Heart left ventricle (tissue), 16 donors: ENCODE data around the gene CHD9. TPM values are rescaled to one million over a fixed set of nuclear protein-coding genes. Genes with fewer than 3 reads are reported as not detected.

ENCODE experiments used
- ATAC-seq, 4 donors: fragments of 200-7000 bp; cut with Tn5 transposase; one replicate each; pipeline ENCODE4 v1.9.1; 2020 to 2022; ENCODE audit warnings: moderate library complexity in 4 of 4, mild to moderate bottlenecking in 3 of 4, moderate number of reproducible peaks in 1 of 4
- DNase-seq, 5 donors: peaks; one replicate each; pipeline ENCODE4 v3.0.0-alpha.2; 2020
- H3K27ac ChIP-seq, 12 donors: fragments of 200-600 bp; sonication (generic) in 4 of 12; one replicate each; pipeline versions ENCODE4 v1.5.0 to v1.8.0; 2016 to 2022; ENCODE audit warnings: mild to moderate bottlenecking in 2 of 12
- H3K27me3 ChIP-seq, 9 donors: fragments of 200-600 bp; sonication (generic) in 2 of 9; one replicate each; pipeline versions ENCODE4 v1.5.1 to v1.8.0; 2016 to 2022; ENCODE audit warnings: mild to moderate bottlenecking in 3 of 9
- H3K36me3 ChIP-seq, 9 donors: fragments of 200-600 bp; sonication (generic) in 2 of 9; one replicate each; pipeline versions ENCODE4 v1.5.0 to v1.8.0; 2018 to 2022; ENCODE audit warnings: mild to moderate bottlenecking in 2 of 9
- H3K4me1 ChIP-seq, 12 donors: fragments of 200-600 bp; sonication (generic) in 4 of 12; one replicate each; pipeline versions ENCODE4 v1.5.0 to v1.8.0; 2016 to 2022; ENCODE audit warnings: mild to moderate bottlenecking in 3 of 12
- H3K4me3 ChIP-seq, 12 donors: fragments of 200-600 bp; sonication (generic) in 4 of 12; one replicate each; pipeline versions ENCODE4 v1.5.0 to v1.8.0; 2017 to 2022; ENCODE audit warnings: mild to moderate bottlenecking in 9 of 12, moderate library complexity in 4 of 12
- H3K9me3 ChIP-seq, 12 donors: fragments of 200-600 bp; sonication (generic) in 4 of 12; one replicate each; pipeline versions ENCODE4 v1.5.0 to v1.8.0; 2016 to 2022; ENCODE audit warnings: mild to moderate bottlenecking in 1 of 12
- CTCF ChIP-seq, 12 donors: fragments of 200-600 bp; sonication (generic) in 4 of 12; IDR thresholded peaks; one replicate each; pipeline versions ENCODE4 v1.5.0 to v1.8.0; 2018 to 2022; ENCODE audit warnings: antibody characterized with exemption in 12 of 12, mild to moderate bottlenecking in 5 of 12
- POLR2A ChIP-seq, 2 donors: fragments of 450-650 bp; IDR thresholded peaks; one replicate each; pipeline ENCODE4 v1.6.1; 2017; ENCODE audit warnings: antibody characterized with exemption in 2 of 2, mild to moderate bottlenecking in 2 of 2, moderate library complexity in 2 of 2
- WGBS, 4 donors: extraction: QIAGEN DNeasy Blood & Tissue Kit in 2 of 4; methylation state at CpG; one replicate each; pipeline versions ENCODE4 v1.1.5 to v1.1.7; 2013 to 2018; 5-methylcytosine and 5-hydroxymethylcytosine counted together
- intact Hi-C, 10 donors: fragments of 100-400 bp; cut with DNase I; formaldehyde crosslinking; loops; one replicate each; pipeline versions ENCODE4 v1.11.1 to v1.14.2; 2022
- polyA plus RNA-seq, 2 donors: library from polyadenylated mRNA; stranded (reverse); fragments of 200-250 nt; gene quantifications; one replicate each; pipeline ENCODE4 v1.2.3, GENCODE V29; 2013
- total RNA-seq, 9 donors: library from RNA; depleted of rRNA in 2 of 9; stranded (reverse); fragments of >200 nt in 2 of 9; fragmentation: NEBNext Ultra II Directional in 3 of 9; extraction: Animal tissue kit (Norgen Biotek cat#: 25700) in 3 of 9; gene quantifications; one replicate each; pipeline versions ENCODE4 v1.1.0 to v1.2.4, GENCODE V29; 2016 to 2023
- donor health status: ischemic (EF 13 %, LVEDD 7.1; RV severe dilation, severe dysfunction).
- donor health status: healthy with polysubstance abuse.
- donor health status: DM: no; HTN: yes; CAD: no.
- donor health status: DM: no; HTN: no; CAD: no.
- donor health status: ischemic (EF 25% LVEDD 6.9; RV normal size, moderate dysfunction).
- donor health status: ischemic (EF 25% LVEDD 5.7; RV mildly dilated, moderate dysfunction).
- donor health status: healthy.
- donor health status: DM: yes; HTN: yes; CAD: no.
- donor health status: ischemic (EF 35%, LVEDD 5.7; RV mildly dilated, moderate dysfunction).
- donor health status: nonischemic (EF 11% LVEDD 7.7; RV severe dilation, severe dysfunction).
- donor health status: DM: yes; HTN: yes; CAD: no.
- donor health status: PGD.
- donor health status: ischemic (EF 29% LVEDD 5.4; RV normal size, mild dysfunction).
- donor health status: nonischemic (EF 23%, LVEDD 6.1; RV moderate dilation, normal function).

CHD9 gene
- total and polyA plus RNA-seq, 11 donors = 11.8 to 56.2 (median 41.3) TPM

GRCh38 chr16:53082509-53082908, 27.7 kb downstream of the CHD9 start:
- no peak for TF ChIP-seq POLR2A (IDR thresholded peaks at IDR 0.05)
- TF ChIP-seq CTCF (IDR thresholded peaks at IDR 0.05) = no peak
- DNase-seq (no peak), ATAC-seq (no peak)
- Histone ChIP-seq H3K27me3 (no peaks in the 10 kb centered on the region), H3K36me3 (no peaks in the 10 kb centered on the region), H3K4me3 (no peak overlapping the region), H3K27ac (peak overlapping the region in 9 of 12 donors; percentile 9 to 87 (median 32)), H3K4me1 (peaks cover 0 to 94% (median 59%) of the 10 kb centered on the region in 12 donors), H3K9me3 (no peaks in the 10 kb centered on the region)
- 65 to 76% (median 72%) methylated on average over 4 of the region's 4 CpGs for WGBS, 4 donors
- intact Hi-C loops = no loop called here

- ATAC-seq = no peak
- intact Hi-C loops = no loop called here
Observed at GRCh38 chr16:53083119-53083518, 28.3 kb downstream of the CHD9 start.

GRCh38 chr16:53084141-53084541, 29.4 kb downstream of the CHD9 start:
- ATAC-seq (no peak), DNase-seq (no peak)
- intact Hi-C loops = no loop called here
- peak overlapping the region; percentile 58 to 89 (median 78) for H3K27ac ChIP-seq
- 82 to 97% (median 92%) methylated on average over 4 of the region's 4 CpGs for WGBS, 4 donors
- H3K4me3 ChIP-seq = no peak overlapping the region
- no peaks in the 10 kb centered on the region for H3K27me3 ChIP-seq
- H3K4me1 ChIP-seq = peaks cover 1 to 84% (median 61%) of the 10 kb centered on the region in 12 donors
- no peaks in the 10 kb centered on the region for H3K9me3 ChIP-seq
- TF ChIP-seq POLR2A (IDR thresholded peaks at IDR 0.05) = no peak
- no peak for TF ChIP-seq CTCF (IDR thresholded peaks at IDR 0.05)
- H3K36me3 ChIP-seq = no peaks in the 10 kb centered on the region

More at GRCh38 chr16:53083119-53083518, 28.3 kb downstream of the CHD9 start:
- Histone ChIP-seq H3K9me3 (no peaks in the 10 kb centered on the region), H3K36me3 (no peaks in the 10 kb centered on the region), H3K27ac (peak overlapping the region in 3 of 12 donors; percentile 26 to 87 (median 44)), H3K4me3 (no peak overlapping the region), H3K27me3 (no peaks in the 10 kb centered on the region), H3K4me1 (peaks cover 0 to 88% (median 58%) of the 10 kb centered on the region in 12 donors)
- DNase-seq = no peak
- TF ChIP-seq POLR2A (IDR thresholded peaks at IDR 0.05) (no peak), CTCF (IDR thresholded peaks at IDR 0.05) (no peak)
- 73 to 80% (median 77%) methylated on average over 1 of the region's 1 CpG for WGBS, 4 donors

- ATAC-seq (peak in 2 of 4 donors; percentile 7 to 12), DNase-seq (no peak)
- no peaks in the 10 kb centered on the region for H3K36me3 ChIP-seq
- no peaks in the 10 kb centered on the region for H3K27me3 ChIP-seq
- 81 to 84% (median 82%) methylated on average over 8 of the region's 8 CpGs for WGBS, 4 donors
- peak overlapping the region; percentile 58 to 89 (median 78) for H3K27ac ChIP-seq
- TF ChIP-seq CTCF (IDR thresholded peaks at IDR 0.05) (no peak), POLR2A (IDR thresholded peaks at IDR 0.05) (no peak)
- no peaks in the 10 kb centered on the region for H3K9me3 ChIP-seq
- H3K4me1 ChIP-seq = peaks cover 7 to 84% (median 61%) of the 10 kb centered on the region in 12 donors
- H3K4me3 ChIP-seq = no peak overlapping the region
- intact Hi-C loops = no loop called here
Observed at GRCh38 chr16:53084746-53085334, 30.0 kb downstream of the CHD9 start.
